Sigmoid colon (tissue), 7 donors: ENCODE data around the gene GPR15. TPM values are rescaled to one million over a fixed set of nuclear protein-coding genes. Genes with fewer than 3 reads are reported as not detected.

Source experiments
- DNase-seq: peaks from one replicate; pipeline ENCODE4 v3.0.0-alpha.2; 2019
- H3K27ac ChIP-seq, 4 donors: fragments of 200-600 bp; sonication (generic); one replicate each; pipeline ENCODE4 v1.5.1; 2016 to 2019; ENCODE audit warnings: mild to moderate bottlenecking in 1 of 4
- H3K27me3 ChIP-seq, 3 donors: fragments of 200-600 bp; sonication (generic); one replicate each; pipeline ENCODE4 v1.5.1; 2019; ENCODE audit warnings: mild to moderate bottlenecking in 1 of 3
- H3K36me3 ChIP-seq, 4 donors: fragments of 200-600 bp; sonication (generic); one replicate each; pipeline ENCODE4 v1.5.1; 2016 to 2019
- H3K4me1 ChIP-seq, 4 donors: fragments of 200-600 bp; sonication (generic); one replicate each; pipeline ENCODE4 v1.5.1; 2017 to 2019
- H3K4me3 ChIP-seq, 4 donors: fragments of 200-600 bp; sonication (generic); one replicate each; pipeline ENCODE4 v1.5.1; 2017 to 2019; ENCODE audit warnings: mild to moderate bottlenecking in 2 of 4, moderate library complexity in 1 of 4
- H3K9me3 ChIP-seq, 4 donors: fragments of 200-600 bp in 3 of 4; sonication (generic) in 3 of 4; one replicate each; pipeline versions ENCODE4 v1.5.1 to v1.6.1; 2013 to 2019
- CTCF ChIP-seq, 4 experiments: fragments of 450-650 bp in 3 of 4; fragments of 200-600 bp in 1 of 4; IDR thresholded peaks; one replicate each; pipeline ENCODE4 v1.5.1; 2016 to 2019; ENCODE audit warnings: antibody characterized with exemption in 4 of 4, mild to moderate bottlenecking in 3 of 4, moderate library complexity in 2 of 4
- EP300 ChIP-seq, 4 donors: sonication (generic); formaldehyde crosslinking; IDR thresholded peaks; one replicate each; pipeline ENCODE4 v1.6.1; 2017; ENCODE audit warnings: antibody characterized with exemption in 4 of 4
- POLR2A ChIP-seq, 2 donors: fragments of 450-650 bp; IDR thresholded peaks; one replicate each; pipeline ENCODE4 v1.6.1; 2016; ENCODE audit warnings: antibody characterized with exemption in 2 of 2, mild to moderate bottlenecking in 2 of 2, moderate library complexity in 2 of 2
- POLR2AphosphoS5 ChIP-seq, 4 donors: sonication (generic); formaldehyde crosslinking; IDR thresholded peaks; one replicate each; pipeline ENCODE4 v1.6.1; 2017; ENCODE audit warnings: antibody characterized with exemption in 4 of 4
- WGBS, 2 donors: extraction: QIAGEN DNeasy Blood & Tissue Kit; methylation state at CpG; one replicate each; pipeline ENCODE4 v1.1.7; 2013; 5-methylcytosine and 5-hydroxymethylcytosine counted together
- intact Hi-C: fragments of 100-400 bp; cut with DNase I; formaldehyde crosslinking; loops from one replicate; pipeline ENCODE4 v1.15.1; 2023
- polyA plus RNA-seq, 3 donors: library from polyadenylated mRNA; stranded (reverse); fragments of 200-250 nt; gene quantifications; one replicate each; pipeline ENCODE4 v1.2.3, GENCODE V29; 2013
- total RNA-seq, 4 donors: library from RNA; depleted of rRNA; stranded (reverse); fragments of >200 nt; gene quantifications; one replicate each; pipeline ENCODE4 v1.1.0, GENCODE V29; 2016
- donor health status: healthy with polysubstance abuse.
- donor health status: Bipolar disorder and iron deficiency.
- donor health status: healthy.

Gene GPR15
- total and polyA plus RNA-seq, 7 donors, result 0.66 to 3.5 (median 2.0) TPM; not detected in 3

GRCh38 chr3:98564282-98565005 lies 32.7 kb downstream of the GPR15 start:
- no peak for TF ChIP-seq CTCF (IDR thresholded peaks at IDR 0.05)
- no peak for TF ChIP-seq POLR2AphosphoS5 (IDR thresholded peaks at IDR 0.05)
- no peak for TF ChIP-seq EP300 (IDR thresholded peaks at IDR 0.05)
- no peak for TF ChIP-seq POLR2A (IDR thresholded peaks at IDR 0.05)
- Histone ChIP-seq H3K27me3 (no peaks in the 10 kb centered on the region), H3K4me1 (no peaks in the 10 kb centered on the region), H3K9me3 (no peaks in the 10 kb centered on the region), H3K27ac (no peak overlapping the region), H3K4me3 (no peak overlapping the region), H3K36me3 (no peaks in the 10 kb centered on the region)
- no peak for DNase-seq
- 60 to 78% methylated on average over 7 of the region's 7 CpGs for WGBS, 2 donors
- intact Hi-C loops, result no loop called here

GRCh38 chr3:98565237-98565643 lies 33.5 kb downstream of the GPR15 start:
- DNase-seq, result no peak
- H3K27ac ChIP-seq, result no peak overlapping the region
- H3K4me3 ChIP-seq, result no peak overlapping the region
- H3K36me3 ChIP-seq, result no peaks in the 10 kb centered on the region
- H3K27me3 ChIP-seq, result no peaks in the 10 kb centered on the region
- no peaks in the 10 kb centered on the region for H3K4me1 ChIP-seq
- WGBS, 2 donors, result 9 to 25% methylated on average over 3 of the region's 3 CpGs
- intact Hi-C loops, result no loop called here
- no peaks in the 10 kb centered on the region for H3K9me3 ChIP-seq
- no peak for TF ChIP-seq POLR2A (IDR thresholded peaks at IDR 0.05)
- no peak for TF ChIP-seq EP300 (IDR thresholded peaks at IDR 0.05)

- TF ChIP-seq CTCF (IDR thresholded peaks at IDR 0.05) (no peak), POLR2AphosphoS5 (IDR thresholded peaks at IDR 0.05) (no peak), EP300 (IDR thresholded peaks at IDR 0.05) (no peak), POLR2A (IDR thresholded peaks at IDR 0.05) (no peak)
- Histone ChIP-seq H3K27ac (no peak overlapping the region), H3K4me1 (no peaks in the 10 kb centered on the region), H3K9me3 (no peaks in the 10 kb centered on the region), H3K36me3 (no peaks in the 10 kb centered on the region), H3K4me3 (no peak overlapping the region), H3K27me3 (no peaks in the 10 kb centered on the region)
- DNase-seq, result no peak
- intact Hi-C loops, result no loop called here
- WGBS, 2 donors, result 73 to 75% methylated on average over 6 of the region's 6 CpGs
Measured at GRCh38 chr3:98565843-98566242, 34.1 kb downstream of the GPR15 start.

GRCh38 chr3:98567666-98568270 lies 36.0 kb downstream of the GPR15 start:
- H3K4me1 ChIP-seq, result no peaks in the 10 kb centered on the region
- WGBS, 2 donors, result 56 to 68% methylated on average over 2 of the region's 2 CpGs
- no peak for TF ChIP-seq POLR2A (IDR thresholded peaks at IDR 0.05)
- TF ChIP-seq EP300 (IDR thresholded peaks at IDR 0.05), result no peak
- TF ChIP-seq POLR2AphosphoS5 (IDR thresholded peaks at IDR 0.05), result no peak
- no peak for TF ChIP-seq CTCF (IDR thresholded peaks at IDR 0.05)
- no peaks in the 10 kb centered on the region for H3K9me3 ChIP-seq
- no peak overlapping the region for H3K4me3 ChIP-seq
- intact Hi-C loops, result no loop called here
- no peak for DNase-seq
- H3K27me3 ChIP-seq, result no peaks in the 10 kb centered on the region
- no peaks in the 10 kb centered on the region for H3K36me3 ChIP-seq
- no peak overlapping the region for H3K27ac ChIP-seq

- no peak for DNase-seq
- TF ChIP-seq CTCF (IDR thresholded peaks at IDR 0.05), result no peak
- no peak for TF ChIP-seq POLR2A (IDR thresholded peaks at IDR 0.05)
- no peak for TF ChIP-seq EP300 (IDR thresholded peaks at IDR 0.05)
- no peak for TF ChIP-seq POLR2AphosphoS5 (IDR thresholded peaks at IDR 0.05)
- Histone ChIP-seq H3K27ac (no peak overlapping the region), H3K9me3 (no peaks in the 10 kb centered on the region), H3K36me3 (no peaks in the 10 kb centered on the region), H3K27me3 (no peaks in the 10 kb centered on the region), H3K4me1 (no peaks in the 10 kb centered on the region), H3K4me3 (no peak overlapping the region)
- 70 to 75% methylated on average over 3 of the region's 3 CpGs for WGBS, 2 donors
- intact Hi-C loops, result no loop called here
Measured at GRCh38 chr3:98568402-98568801, 36.6 kb downstream of the GPR15 start.
